Activated CD4-positive, alpha-beta T cell treated with anti-CD3 and anti-CD28 coated beads for 4 hours (primary cell): ENCODE results near the gene BRME1.
"Not testable (repeated sequence)": the region's sequence is repeated elsewhere in the genome, so short reads cannot be mapped to it uniquely, and the experiment has no call there.

Source experiments
- DNase-seq, 2 donors: peaks; one replicate each; pipeline ENCODE4 v3.0.0-alpha.2; 2020

BRME1 gene

GRCh38 chr19:13865571-13866462, 40.1 kb downstream of the BRME1 start:
- DNase-seq = no peak

GRCh38 chr19:13864667-13865570, 41.0 kb downstream of the BRME1 start:
- no peak for DNase-seq

- DNase-seq = no peak
Measured at GRCh38 chr19:13864046-13864666, 41.8 kb downstream of the BRME1 start.

GRCh38 chr19:13861714-13862531, 44.0 kb downstream of the BRME1 start:
- peak; percentile 86 to 91 for DNase-seq

- DNase-seq = no peak
Measured at GRCh38 chr19:13861392-13861713, 44.6 kb downstream of the BRME1 start.

GRCh38 chr19:13860679-13861391, 45.1 kb downstream of the BRME1 start:
- DNase-seq = no peak

GRCh38 chr19:13859361-13859880, 46.5 kb downstream of the BRME1 start:
- DNase-seq = no peak

GRCh38 chr19:13856497-13856896, 49.4 kb downstream of the BRME1 start:
- DNase-seq = no peak

GRCh38 chr19:13852171-13852707, 53.7 kb downstream of the BRME1 start:
- DNase-seq = not testable (repeated sequence)

- DNase-seq = not testable (repeated sequence)
Measured at GRCh38 chr19:13851734-13852114, 54.2 kb downstream of the BRME1 start.

GRCh38 chr19:13850910-13851733, 54.8 kb downstream of the BRME1 start:
- DNase-seq = peak; percentile 74 to 81

- DNase-seq = peak in 1 of 2 donors; percentile 57
Measured at GRCh38 chr19:13849991-13850909, 55.7 kb downstream of the BRME1 start.

GRCh38 chr19:13848798-13849676, 56.9 kb downstream of the BRME1 start:
- no peak for DNase-seq

- DNase-seq = no peak
Measured at GRCh38 chr19:13848340-13848677, 57.6 kb downstream of the BRME1 start.

- DNase-seq = peak; percentile 73 to 79
Measured at GRCh38 chr19:13847407-13848339, 58.2 kb downstream of the BRME1 start.

- peak; percentile 89 to 91 for DNase-seq
Measured at GRCh38 chr19:13846557-13847406, 59.1 kb downstream of the BRME1 start.
